Fibroblast of mammary gland (primary cell): Measurements from ENCODE around the gene MAN1C1.

Experiments used
- DNase-seq: peaks from one replicate; pipeline ENCODE4 v3.0.0-alpha.2; 2010; ENCODE audit warnings: low read depth
- H3K4me3 ChIP-seq: 2 replicates; pipeline ENCODE4 v1.5.1; 2011; ENCODE audit warnings: low read depth, mild to moderate bottlenecking, low read length, moderate library complexity; ENCODE audit not compliant: control insufficient read depth
- TF ChIP-seq, protein P1 (sequence below): conservative IDR thresholded peaks from 2 replicates; pipeline ENCODE4 v1.5.1; 2011; ENCODE audit warnings: low read depth, low read length, inconsistent platforms; ENCODE audit not compliant: control insufficient read depth, insufficient read depth

MAN1C1 gene

DNA sequence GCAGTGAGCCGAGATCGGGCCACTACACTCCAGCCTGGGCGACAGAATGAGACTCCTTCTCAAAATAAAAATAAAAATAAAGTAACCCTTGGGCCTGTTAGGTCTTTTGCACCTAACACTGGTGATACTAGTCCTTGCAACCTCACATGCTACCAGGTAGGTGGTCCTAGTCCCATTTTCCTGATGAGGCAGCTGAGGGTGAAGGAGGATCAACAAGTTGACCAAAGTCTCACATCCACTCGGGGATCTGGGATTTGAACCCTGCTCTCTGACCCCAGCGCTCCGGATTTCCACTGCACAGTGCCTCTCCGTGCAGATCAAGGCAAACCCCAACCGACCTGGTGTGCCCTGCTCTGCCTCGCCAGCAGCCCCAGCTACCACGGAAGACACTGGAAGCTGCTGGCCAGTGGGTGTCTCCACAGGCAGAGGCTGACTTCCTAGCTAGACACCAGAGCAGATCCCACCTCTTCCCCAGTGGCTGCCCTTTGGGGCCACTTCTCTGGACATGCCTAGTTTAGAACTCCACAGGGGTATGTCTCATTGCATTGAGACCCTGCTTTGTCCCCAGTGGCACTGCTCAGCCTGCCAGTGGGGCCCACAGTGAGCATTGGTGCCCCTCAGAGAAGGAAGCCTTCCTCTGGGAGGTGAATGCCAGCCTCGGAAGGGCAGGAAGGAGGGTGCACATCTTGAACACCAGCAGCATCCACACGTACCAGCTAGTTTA lies 45.6 kb upstream of the MAN1C1 start:
- no peak for DNase-seq
- TF ChIP-seq, protein P1, sequence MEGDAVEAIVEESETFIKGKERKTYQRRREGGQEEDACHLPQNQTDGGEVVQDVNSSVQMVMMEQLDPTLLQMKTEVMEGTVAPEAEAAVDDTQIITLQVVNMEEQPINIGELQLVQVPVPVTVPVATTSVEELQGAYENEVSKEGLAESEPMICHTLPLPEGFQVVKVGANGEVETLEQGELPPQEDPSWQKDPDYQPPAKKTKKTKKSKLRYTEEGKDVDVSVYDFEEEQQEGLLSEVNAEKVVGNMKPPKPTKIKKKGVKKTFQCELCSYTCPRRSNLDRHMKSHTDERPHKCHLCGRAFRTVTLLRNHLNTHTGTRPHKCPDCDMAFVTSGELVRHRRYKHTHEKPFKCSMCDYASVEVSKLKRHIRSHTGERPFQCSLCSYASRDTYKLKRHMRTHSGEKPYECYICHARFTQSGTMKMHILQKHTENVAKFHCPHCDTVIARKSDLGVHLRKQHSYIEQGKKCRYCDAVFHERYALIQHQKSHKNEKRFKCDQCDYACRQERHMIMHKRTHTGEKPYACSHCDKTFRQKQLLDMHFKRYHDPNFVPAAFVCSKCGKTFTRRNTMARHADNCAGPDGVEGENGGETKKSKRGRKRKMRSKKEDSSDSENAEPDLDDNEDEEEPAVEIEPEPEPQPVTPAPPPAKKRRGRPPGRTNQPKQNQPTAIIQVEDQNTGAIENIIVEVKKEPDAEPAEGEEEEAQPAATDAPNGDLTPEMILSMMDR, result no peak
- H3K4me3 ChIP-seq, result no peak overlapping the region

DNA sequence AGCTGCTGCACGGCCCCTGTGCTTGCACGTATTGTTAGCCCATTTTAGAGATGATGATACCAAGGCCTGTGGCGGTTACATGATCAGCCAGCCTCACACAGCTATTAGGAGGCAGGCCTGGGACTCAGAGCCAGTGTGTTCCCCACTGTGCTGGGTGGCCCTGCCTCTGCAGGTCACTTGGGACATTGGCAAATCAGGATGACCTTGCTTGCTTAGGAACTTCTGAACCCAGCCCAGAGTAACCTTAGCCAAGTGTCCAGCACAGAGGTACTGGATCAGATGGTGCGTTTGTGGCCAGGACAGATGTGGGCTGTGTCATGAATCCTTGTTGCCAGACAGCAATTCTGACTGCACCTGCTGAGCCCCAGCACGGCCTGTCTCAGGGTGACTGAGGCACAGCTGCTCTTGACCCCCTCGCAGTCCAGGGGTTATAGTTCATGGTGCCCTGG lies 45.0 kb upstream of the MAN1C1 start:
- DNase-seq, result no peak
- H3K4me3 ChIP-seq, result no peak overlapping the region
- TF ChIP-seq, protein P1, result no peak

DNA sequence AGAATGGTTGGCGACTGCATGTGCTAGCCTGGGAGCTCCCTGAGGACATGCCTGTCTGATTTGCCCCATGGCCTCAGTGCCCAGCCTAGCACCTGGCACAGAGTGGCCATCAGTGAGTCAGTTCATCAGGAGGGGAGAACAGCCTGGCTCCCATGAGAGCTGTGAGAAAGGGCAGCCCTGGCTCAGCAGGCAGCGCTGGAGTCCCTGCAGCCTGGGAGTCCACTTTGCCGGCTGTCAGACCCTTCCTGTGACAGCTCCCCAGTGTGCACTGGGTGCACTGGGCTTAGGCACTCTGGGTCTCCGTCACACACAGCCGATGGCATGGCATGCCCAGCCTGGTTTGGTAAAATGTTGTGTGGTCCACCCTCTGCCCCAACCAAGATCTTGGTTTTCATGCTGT lies 44.5 kb upstream of the MAN1C1 start:
- TF ChIP-seq, protein P1, result no peak
- H3K4me3 ChIP-seq, result no peak overlapping the region
- DNase-seq, result no peak

DNA sequence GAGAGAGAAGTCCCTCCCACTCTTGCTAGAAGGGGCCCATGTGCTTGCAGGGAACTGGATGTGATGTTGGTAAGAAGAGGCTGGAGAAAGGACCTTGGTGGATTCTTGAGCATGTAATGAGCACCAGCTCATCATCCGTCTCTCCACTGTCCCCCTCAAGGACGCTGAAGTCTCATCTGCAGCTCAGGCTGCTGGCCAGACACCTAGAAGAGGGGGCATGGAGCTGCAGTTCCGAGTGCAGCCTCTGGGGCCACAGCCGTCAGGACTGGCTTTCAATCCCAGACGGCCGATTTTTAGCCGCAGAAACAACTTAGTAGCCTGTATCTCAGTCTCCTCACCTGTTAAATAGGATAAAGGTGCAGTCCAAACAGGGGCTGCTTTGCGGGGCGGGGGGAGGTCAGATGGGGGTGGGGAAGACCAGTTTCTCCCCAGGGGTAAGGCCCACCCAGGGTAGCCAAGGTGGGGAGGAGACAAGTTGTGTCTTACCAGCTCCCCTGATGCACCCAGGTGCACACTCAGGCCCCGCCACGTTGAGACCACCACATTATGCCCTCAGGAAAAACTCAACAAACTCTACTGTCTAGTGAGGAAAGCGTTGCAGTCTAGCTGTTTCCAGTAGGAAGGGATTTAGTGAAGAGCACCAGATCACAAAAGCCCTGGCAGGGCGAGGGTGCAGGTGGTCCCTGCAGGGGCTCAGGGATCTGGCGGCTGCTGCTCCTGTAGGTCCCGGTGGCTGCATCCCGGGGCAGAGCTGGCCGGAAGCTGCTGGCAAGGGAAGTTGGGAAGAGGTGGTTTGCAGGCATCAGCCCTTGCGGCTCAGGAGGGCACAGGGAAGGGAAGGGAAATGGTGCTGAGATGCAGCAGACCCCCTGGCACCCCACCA lies 43.6 kb upstream of the MAN1C1 start:
- DNase-seq, result peak; percentile 50
- H3K4me3 ChIP-seq, result no peak overlapping the region
- TF ChIP-seq, protein P1, result peak; percentile 76

DNA sequence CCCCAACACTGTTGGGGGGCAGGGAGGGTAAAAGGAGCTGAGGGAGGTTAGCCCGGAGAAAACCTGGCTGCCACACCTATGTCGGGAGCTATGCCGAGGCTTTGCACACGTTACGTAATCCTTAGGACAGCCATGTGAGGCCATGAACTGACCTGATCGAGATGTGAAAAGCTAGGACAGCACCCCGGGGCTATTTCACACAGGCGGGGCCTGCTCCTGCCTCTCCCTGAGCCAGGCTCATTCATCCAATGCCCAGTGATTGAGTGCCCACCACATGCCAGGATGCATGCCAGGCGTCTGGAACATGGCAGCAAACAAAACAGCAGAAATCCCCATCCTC lies 43.0 kb upstream of the MAN1C1 start:
- TF ChIP-seq, protein P1, result no peak
- no peak overlapping the region for H3K4me3 ChIP-seq
- no peak for DNase-seq

DNA sequence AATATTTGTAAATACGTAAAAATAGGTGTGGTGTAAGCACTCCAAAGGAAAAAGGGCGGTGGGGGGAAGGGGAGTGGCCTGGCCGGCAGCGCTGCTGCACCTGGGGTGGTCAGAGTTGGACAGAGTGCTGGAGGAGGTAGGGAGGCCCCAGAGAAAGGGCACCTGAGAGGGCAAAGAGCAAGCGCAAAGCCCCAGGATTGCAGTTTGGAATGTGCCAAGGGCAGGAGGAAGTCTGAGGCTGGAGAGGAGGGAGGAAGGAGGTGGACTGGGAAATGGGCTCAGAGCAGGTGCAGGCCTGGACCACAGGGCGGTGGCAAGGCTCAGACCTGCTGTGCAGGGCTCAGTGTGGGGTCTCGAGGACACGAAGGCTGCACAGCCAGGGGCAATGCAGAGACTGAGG lies 42.6 kb upstream of the MAN1C1 start:
- DNase-seq, result no peak
- no peak overlapping the region for H3K4me3 ChIP-seq
- TF ChIP-seq, protein P1, result no peak
